ENCODE measurements around the gene PTX3.

- no peak for TF ChIP-seq CTCF (IDR thresholded peaks at IDR 0.05; ENCODE audit: insufficient read depth, low read length, poor library complexity, severe bottlenecking)
- TF ChIP-seq EZH2phosphoT487 (conservative IDR thresholded peaks at IDR 0.05; ENCODE audit: low read length) = no peak
These were observed 1.6 kb downstream of the PTX3 start for GRCh38 chr3:157438194-157438730.

Measured in SU-DHL-6 (cell line).